ENCODE data around the gene CLUH.

- TF ChIP-seq NFE2L2 (conservative IDR thresholded peaks at IDR 0.05; ENCODE audit: low read length): no peak
- no peak for TF ChIP-seq CTCF (IDR thresholded peaks at IDR 0.05)
- TF ChIP-seq REST (IDR thresholded peaks at IDR 0.05): no peak
- no peak for TF ChIP-seq ELK1 (IDR thresholded peaks at IDR 0.05; ENCODE audit: low read depth, low read length)
- no peak for TF ChIP-seq POLR2A (IDR thresholded peaks at IDR 0.05; ENCODE audit: low read length)
- no peak for TF ChIP-seq CHD2 (IDR thresholded peaks at IDR 0.05; ENCODE audit: low read length, partially characterized antibody)
Measured at GRCh38 chr17:2655546-2655945, 56.0 kb downstream of the CLUH start.

All from A549 (cell line).